Measurements from ENCODE around the gene PIK3CB. TPM values are rescaled to one million over a fixed set of nuclear protein-coding genes. Genes with fewer than 3 reads are reported as not detected.

Gene PIK3CB
- total RNA-seq, 1 experiment from 2014 or later: 35.6 TPM

DNA sequence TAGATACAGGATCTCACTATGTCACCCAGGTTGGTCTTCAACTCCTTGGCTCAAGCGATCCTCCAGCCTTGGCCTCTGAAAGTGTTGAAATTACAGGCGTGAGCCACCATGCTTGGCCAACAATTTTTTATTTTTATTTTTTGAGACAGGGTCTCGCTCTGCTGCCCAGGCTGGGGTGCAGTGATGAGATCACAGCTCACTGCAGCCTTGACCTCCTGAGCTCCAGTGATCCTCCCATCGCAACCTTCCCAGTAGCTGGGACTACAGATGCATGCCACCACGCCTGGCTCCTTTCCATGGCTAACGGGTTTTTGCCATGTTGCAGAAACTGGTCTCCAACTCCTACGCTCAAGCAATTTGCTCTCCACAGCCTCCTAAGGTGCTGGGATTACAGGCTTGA is 20.2 kb upstream of the PIK3CB start:
- Histone ChIP-seq H4K5ac (ENCODE audit: insufficient read length, low read depth, low read length) (no peak overlapping the region), H2BK15ac (ENCODE audit: low read depth, low read length) (no peak overlapping the region), H3K56ac (ENCODE audit: insufficient read length, low read depth, low read length) (no peak overlapping the region), H3K9ac (ENCODE audit: extremely low read depth, insufficient read length, low read length) (no peak overlapping the region), H3K4me1 (ENCODE audit: insufficient read depth, low read length) (no peaks in the 10 kb centered on the region), H3K23ac (ENCODE audit: insufficient read length, low read depth, low read length) (no peak overlapping the region), H3K23me2 (ENCODE audit: insufficient read length, low read depth, low read length, poor library complexity, severe bottlenecking) (no peaks in the 10 kb centered on the region), H3K27me3 (ENCODE audit: insufficient read depth, low read length) (no peaks in the 10 kb centered on the region), H3K14ac (ENCODE audit: insufficient read depth, low read length) (no peak overlapping the region), H2BK5ac (ENCODE audit: insufficient read length, low read length) (no peak overlapping the region), H4K8ac (replicated peaks; ENCODE audit: insufficient read length, low read depth, low read length) (no peak overlapping the region), H2AFZ (ENCODE audit: low read length) (no peak overlapping the region), H3K79me1 (ENCODE audit: insufficient read depth, low read depth, low read length, poor library complexity, severe bottlenecking) (no peaks in the 10 kb centered on the region), H2BK20ac (ENCODE audit: low read depth, low read length, poor library complexity, severe bottlenecking) (no peak overlapping the region), H3K4ac (ENCODE audit: low read depth, low read length) (no peak overlapping the region), H4K20me1 (ENCODE audit: control insufficient read depth, insufficient read depth, insufficient read length) (no peaks in the 10 kb centered on the region), H3K9me3 (ENCODE audit: control insufficient read depth, low read depth, low read length) (no peaks in the 10 kb centered on the region), H3K18ac (ENCODE audit: insufficient read length, low read depth, low read length) (no peak overlapping the region), H3K4me2 (ENCODE audit: insufficient read depth, insufficient read length, low read length) (no peak overlapping the region), H3T11ph (ENCODE audit: low read length) (no peak overlapping the region), H4K91ac (ENCODE audit: insufficient read length, low read depth, low read length) (no peak overlapping the region), H2BK120ac (ENCODE audit: low read depth, low read length, poor library complexity, severe bottlenecking) (no peak overlapping the region), H2AK5ac (ENCODE audit: insufficient read length, low read length) (no peak overlapping the region), H2BK12ac (ENCODE audit: insufficient read length, low read depth, low read length) (no peak overlapping the region), H3K27ac (ENCODE audit: insufficient read length, low read depth, low read length) (no peak overlapping the region), H3K79me2 (ENCODE audit: insufficient read depth, low read length) (no peaks in the 10 kb centered on the region)
- WGBS (ENCODE audit: extremely low coverage, insufficient read length, low lambda C conversion rate): no CpG with 5 or more reads among the region's 7 CpGs
- Mint-ChIP-seq H3K27me3 (ENCODE audit: low read depth) (no peaks in the 10 kb centered on the region; the same call in 1 of the 2 replicates), H3K36me3 (ENCODE audit: insufficient read depth in 1 of 3, low read depth in 3 of 3) (no peaks in the 10 kb centered on the region), H3K27ac (no peak overlapping the region), H3K4me3 (no peak overlapping the region), H3K9me3 (no peaks in the 10 kb centered on the region), H3K4me1 (peaks cover 3 to 6% of the 10 kb centered on the region in 2 experiments)
- DNase-seq: no peak
- TF ChIP-seq, protein P1, sequence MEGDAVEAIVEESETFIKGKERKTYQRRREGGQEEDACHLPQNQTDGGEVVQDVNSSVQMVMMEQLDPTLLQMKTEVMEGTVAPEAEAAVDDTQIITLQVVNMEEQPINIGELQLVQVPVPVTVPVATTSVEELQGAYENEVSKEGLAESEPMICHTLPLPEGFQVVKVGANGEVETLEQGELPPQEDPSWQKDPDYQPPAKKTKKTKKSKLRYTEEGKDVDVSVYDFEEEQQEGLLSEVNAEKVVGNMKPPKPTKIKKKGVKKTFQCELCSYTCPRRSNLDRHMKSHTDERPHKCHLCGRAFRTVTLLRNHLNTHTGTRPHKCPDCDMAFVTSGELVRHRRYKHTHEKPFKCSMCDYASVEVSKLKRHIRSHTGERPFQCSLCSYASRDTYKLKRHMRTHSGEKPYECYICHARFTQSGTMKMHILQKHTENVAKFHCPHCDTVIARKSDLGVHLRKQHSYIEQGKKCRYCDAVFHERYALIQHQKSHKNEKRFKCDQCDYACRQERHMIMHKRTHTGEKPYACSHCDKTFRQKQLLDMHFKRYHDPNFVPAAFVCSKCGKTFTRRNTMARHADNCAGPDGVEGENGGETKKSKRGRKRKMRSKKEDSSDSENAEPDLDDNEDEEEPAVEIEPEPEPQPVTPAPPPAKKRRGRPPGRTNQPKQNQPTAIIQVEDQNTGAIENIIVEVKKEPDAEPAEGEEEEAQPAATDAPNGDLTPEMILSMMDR (conservative IDR thresholded peaks at IDR 0.05): no peak
